Measurements from ENCODE around the gene LILRB1.
"Not testable (repeated sequence)": the region's sequence is repeated elsewhere in the genome, so short reads cannot be mapped to it uniquely, and the experiment has no call there.

LILRB1 gene

GRCh38 chr19:54620464-54620863, 9.8 kb upstream of the LILRB1 start:
- Histone ChIP-seq H3K4me1 (ENCODE audit: insufficient read depth, low read length, severe bottlenecking) (no peaks in the 10 kb centered on the region), H3K9me2 (ENCODE audit: low read depth, low read length) (no peaks in the 10 kb centered on the region), H3K36me3 (ENCODE audit: insufficient read depth, low read length) (no peaks in the 10 kb centered on the region), H3K4me2 (ENCODE audit: low read length) (no peak overlapping the region), H3K27me3 (ENCODE audit: insufficient read depth, low read length) (no peaks in the 10 kb centered on the region; the same call in 1 of the 2 replicates), H3F3A (ENCODE audit: insufficient read depth, low read length) (no peaks in the 10 kb centered on the region), H3K9me3 (ENCODE audit: low read length) (no peaks in the 10 kb centered on the region), H4K20me1 (ENCODE audit: insufficient read depth, low read length) (no peaks in the 10 kb centered on the region), H2AFZ (ENCODE audit: low read length) (no peak overlapping the region), H3K4me3 (ENCODE audit: low read depth, low read length, poor library complexity, severe bottlenecking) (no peak overlapping the region), H3K27ac (ENCODE audit: low read depth, low read length, poor library complexity, severe bottlenecking) (no peak overlapping the region), H3K9ac (ENCODE audit: low read length) (no peak overlapping the region), H3K79me2 (ENCODE audit: insufficient read depth, low read length) (no peaks in the 10 kb centered on the region)
- TF ChIP-seq EZH2 (IDR thresholded peaks at IDR 0.05; ENCODE audit: borderline replicate concordance, low read length) (no peak), CTCF (IDR thresholded peaks at IDR 0.05; ENCODE audit: low read length) (no peak)

- TF ChIP-seq EZH2 (IDR thresholded peaks at IDR 0.05; ENCODE audit: borderline replicate concordance, low read length), result no peak
- TF ChIP-seq CTCF (IDR thresholded peaks at IDR 0.05; ENCODE audit: low read length), result no peak
- Histone ChIP-seq H3K4me2 (ENCODE audit: low read length) (no peak overlapping the region), H3K36me3 (ENCODE audit: insufficient read depth, low read length) (no peaks in the 10 kb centered on the region), H3K27me3 (ENCODE audit: insufficient read depth, low read length) (no peaks in the 10 kb centered on the region), H3F3A (ENCODE audit: insufficient read depth, low read length) (no peaks in the 10 kb centered on the region), H3K27ac (ENCODE audit: low read depth, low read length, poor library complexity, severe bottlenecking) (no peak overlapping the region), H3K4me3 (ENCODE audit: low read depth, low read length, poor library complexity, severe bottlenecking) (no peak overlapping the region), H2AFZ (ENCODE audit: low read length) (no peak overlapping the region), H3K9me3 (ENCODE audit: low read length) (no peaks in the 10 kb centered on the region), H4K20me1 (ENCODE audit: insufficient read depth, low read length) (no peaks in the 10 kb centered on the region), H3K79me2 (ENCODE audit: insufficient read depth, low read length) (no peaks in the 10 kb centered on the region), H3K9me2 (ENCODE audit: low read depth, low read length) (no peaks in the 10 kb centered on the region), H3K4me1 (ENCODE audit: insufficient read depth, low read length, severe bottlenecking) (no peaks in the 10 kb centered on the region), H3K9ac (ENCODE audit: low read length) (no peak overlapping the region)
Observed at GRCh38 chr19:54622431-54622830, 7.9 kb upstream of the LILRB1 start.

GRCh38 chr19:54624234-54624633, 6.0 kb upstream of the LILRB1 start:
- H3K4me3 ChIP-seq (ENCODE audit: low read depth, low read length, poor library complexity, severe bottlenecking); H4K20me1 ChIP-seq (ENCODE audit: insufficient read depth, low read length); H3F3A ChIP-seq (ENCODE audit: insufficient read depth, low read length); H3K9ac ChIP-seq (ENCODE audit: low read length); H3K27ac ChIP-seq (ENCODE audit: low read depth, low read length, poor library complexity, severe bottlenecking); H3K79me2 ChIP-seq (ENCODE audit: insufficient read depth, low read length); H3K9me2 ChIP-seq (ENCODE audit: low read depth, low read length); H3K36me3 ChIP-seq (ENCODE audit: insufficient read depth, low read length); H2AFZ ChIP-seq (ENCODE audit: low read length); H3K9me3 ChIP-seq (ENCODE audit: low read length); H3K4me1 ChIP-seq (ENCODE audit: insufficient read depth, low read length, severe bottlenecking); H3K4me2 ChIP-seq (ENCODE audit: low read length); H3K27me3 ChIP-seq (ENCODE audit: insufficient read depth, low read length): not testable (repeated sequence)

- H3F3A ChIP-seq (ENCODE audit: insufficient read depth, low read length); H3K4me2 ChIP-seq (ENCODE audit: low read length); H3K4me1 ChIP-seq (ENCODE audit: insufficient read depth, low read length, severe bottlenecking); H3K27me3 ChIP-seq (ENCODE audit: insufficient read depth, low read length); H2AFZ ChIP-seq (ENCODE audit: low read length); H3K27ac ChIP-seq (ENCODE audit: low read depth, low read length, poor library complexity, severe bottlenecking); H4K20me1 ChIP-seq (ENCODE audit: insufficient read depth, low read length); H3K36me3 ChIP-seq (ENCODE audit: insufficient read depth, low read length); H3K9me3 ChIP-seq (ENCODE audit: low read length); H3K4me3 ChIP-seq (ENCODE audit: low read depth, low read length, poor library complexity, severe bottlenecking); H3K79me2 ChIP-seq (ENCODE audit: insufficient read depth, low read length); H3K9me2 ChIP-seq (ENCODE audit: low read depth, low read length); H3K9ac ChIP-seq (ENCODE audit: low read length): not testable (repeated sequence)
Observed at GRCh38 chr19:54624934-54625730, 5.2 kb upstream of the LILRB1 start.
